Activated naive CD4-positive, alpha-beta T cell treated with Interleukin-2 at 50 U/mL for 16 hours (primary cell): ENCODE results near the gene MELTF.
"Not testable (repeated sequence)": the region's sequence is repeated elsewhere in the genome, so short reads cannot be mapped to it uniquely, and the experiment has no call there.

Experiments
- DNase-seq: peaks from one replicate; pipeline ENCODE4 v3.0.0-alpha.2; 2020

MELTF gene

DNA sequence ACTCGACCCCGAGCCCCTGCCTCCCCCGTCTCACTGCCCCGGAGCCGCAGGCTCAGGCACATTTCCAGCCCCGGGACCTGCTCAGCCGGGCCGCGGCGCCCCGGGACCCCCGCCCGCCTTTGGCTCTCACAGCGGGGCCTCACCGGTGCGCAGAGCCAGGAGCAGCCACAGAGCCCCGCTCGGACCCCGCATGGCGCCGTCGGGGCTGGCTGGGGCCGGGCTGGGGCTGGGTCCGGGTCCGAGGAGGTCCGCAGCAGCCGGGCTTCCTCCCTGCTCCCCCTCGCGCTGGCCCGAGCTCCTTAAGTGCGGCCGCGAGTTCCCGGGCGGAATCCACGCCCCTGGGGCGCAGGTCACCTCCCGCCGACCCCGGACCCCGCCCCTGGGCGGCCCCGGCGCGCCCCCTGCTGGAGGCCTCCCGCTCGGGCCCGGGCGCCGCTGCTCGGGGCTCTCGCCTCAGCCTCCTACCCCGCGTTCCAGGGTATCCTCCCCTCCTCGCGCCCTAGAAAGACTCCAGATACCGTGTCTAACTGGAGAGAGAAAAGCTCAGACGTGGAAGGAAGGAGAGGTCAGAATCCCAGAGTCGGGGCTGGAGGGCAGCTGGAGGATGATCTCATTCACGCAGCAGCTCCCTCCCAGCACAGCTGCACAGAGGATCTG lies at the start of gene MELTF:
TSS of gene MELTF (minus strand) at position 307 of the 657 bp plus-strand sequence. CDS start at position 192, 115 bp downstream.
- DNase-seq: peak; percentile 77

DNA sequence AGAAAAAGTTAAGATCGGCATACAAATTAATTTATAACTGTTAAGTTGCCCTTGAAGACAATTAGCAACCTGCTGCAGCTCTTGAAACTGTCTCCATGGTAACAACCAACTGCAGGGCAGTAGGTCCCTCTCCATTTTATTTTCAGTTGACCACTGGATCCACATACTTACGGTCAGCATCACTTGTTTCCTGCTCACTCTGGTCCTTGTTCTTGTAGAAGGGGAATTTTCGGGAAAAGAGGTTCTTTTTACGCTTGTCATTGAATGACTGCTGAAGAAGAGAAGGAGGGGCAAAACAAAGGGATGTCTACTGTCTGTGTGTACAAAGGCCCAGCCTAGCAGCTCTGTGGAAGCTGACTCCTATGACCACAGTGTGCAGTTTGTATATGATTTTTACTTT lies 46.8 kb upstream of the MELTF start:
- DNase-seq: no peak

DNA sequence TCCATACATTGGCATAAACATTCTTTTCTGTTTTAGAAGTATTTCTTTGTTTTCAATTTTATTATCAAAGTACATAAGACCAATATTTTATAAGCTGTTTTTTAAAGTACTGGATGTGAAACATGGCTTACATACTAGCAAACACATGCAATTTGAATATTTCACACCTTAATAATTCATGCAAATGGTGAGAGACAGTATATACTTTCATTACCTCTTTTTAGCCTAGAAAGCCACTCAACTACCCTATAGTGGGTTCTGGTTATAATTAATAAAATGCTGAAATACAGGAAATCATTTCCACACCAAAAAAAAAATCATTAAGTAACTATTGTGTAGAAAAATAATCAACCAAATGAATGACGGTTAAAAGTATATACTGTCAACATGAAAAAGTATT lies 38.5 kb upstream of the MELTF start:
- no peak for DNase-seq

DNA sequence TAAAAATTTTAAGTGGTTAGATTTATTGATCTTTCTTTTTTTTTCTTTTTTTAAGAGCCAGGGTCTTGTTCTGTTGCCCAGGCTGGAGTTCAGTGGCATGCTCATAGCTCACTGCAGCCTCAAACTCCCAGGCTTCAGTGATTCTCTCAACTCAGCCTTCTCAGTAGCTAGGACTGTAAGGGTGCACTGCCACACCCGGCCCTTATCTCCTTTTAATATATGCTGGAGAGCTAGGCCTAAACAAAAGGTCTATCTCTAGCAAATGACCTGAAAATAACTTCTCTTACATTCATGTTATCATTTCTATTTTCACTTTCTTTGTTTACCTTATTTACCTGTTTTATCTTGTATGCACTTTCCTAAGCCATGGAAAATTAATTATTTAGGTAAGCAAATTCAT lies 35.2 kb upstream of the MELTF start:
- no peak for DNase-seq

DNA sequence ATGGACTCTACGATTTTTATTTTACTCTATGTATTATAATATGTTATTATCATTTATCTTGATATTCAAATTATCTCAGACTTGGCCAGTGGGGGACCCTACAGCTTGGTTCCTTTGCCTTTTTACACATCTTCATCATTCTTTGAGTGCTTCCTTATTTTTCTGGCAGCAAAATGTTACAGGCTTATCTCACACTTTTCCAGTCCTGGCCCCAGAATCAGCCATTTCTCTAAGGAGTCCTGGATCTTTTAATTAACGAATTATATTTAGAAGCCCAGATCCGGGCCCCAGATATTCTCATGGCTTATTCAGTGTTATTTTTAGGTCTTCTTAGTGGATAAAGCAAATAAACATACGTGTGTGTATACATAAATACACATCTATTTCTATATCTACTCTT lies 32.8 kb upstream of the MELTF start:
- no peak for DNase-seq

DNA sequence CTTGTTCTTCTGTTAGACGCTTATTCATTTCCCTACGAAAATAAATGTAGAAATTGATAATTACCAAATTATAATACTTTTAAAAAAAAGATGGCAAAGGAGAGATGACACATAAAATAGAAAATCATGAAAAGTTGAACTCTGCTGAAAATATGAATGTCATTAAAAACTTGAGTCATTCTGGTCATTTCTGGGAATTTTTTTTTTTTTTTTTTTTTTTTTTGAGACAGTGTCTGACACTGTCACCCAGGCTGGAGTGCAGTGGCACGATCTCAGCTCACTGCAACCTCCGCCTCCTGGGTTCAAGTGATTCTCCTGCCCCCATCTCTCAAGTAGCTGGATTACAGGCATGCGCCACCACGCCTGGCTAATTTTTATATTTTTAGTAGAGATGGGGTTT lies 22.0 kb upstream of the MELTF start:
- DNase-seq: not testable (repeated sequence)

DNA sequence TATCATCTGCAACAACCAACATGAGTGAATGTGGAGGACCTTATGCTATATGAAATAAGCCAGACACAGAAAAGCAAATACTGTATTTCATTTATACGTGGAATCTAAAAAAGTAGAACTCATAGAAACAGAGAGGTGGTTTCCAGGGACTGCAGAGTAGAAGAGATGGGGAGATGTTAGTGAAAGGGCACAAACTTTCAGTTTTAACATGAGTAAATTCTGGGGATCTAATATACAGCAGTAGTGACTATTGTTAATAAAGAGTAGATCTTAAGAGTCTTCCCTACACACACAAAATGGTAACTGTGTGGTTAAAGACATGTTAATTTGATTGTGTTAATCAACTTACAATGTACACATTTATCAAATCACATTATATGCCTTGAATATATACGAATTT lies 20.9 kb upstream of the MELTF start:
- DNase-seq: no peak

DNA sequence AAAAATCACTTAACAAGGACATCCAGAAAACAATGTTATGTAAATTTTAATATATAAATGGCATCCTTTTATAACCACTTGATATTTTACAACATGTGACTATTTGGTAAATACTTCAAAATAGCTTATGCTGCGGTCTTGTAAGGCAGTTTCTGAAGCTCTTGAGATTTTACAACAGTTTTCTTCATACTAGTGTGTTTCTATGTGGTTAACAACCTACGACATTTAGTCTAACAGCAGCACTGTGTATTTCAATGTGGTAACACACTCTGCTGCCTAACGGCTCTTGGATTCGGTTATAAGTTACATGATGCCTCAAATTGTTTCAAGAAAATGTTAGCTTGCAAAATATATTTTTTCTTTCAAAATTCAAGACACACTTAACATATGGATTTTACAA lies 12.9 kb upstream of the MELTF start:
- no peak for DNase-seq

DNA sequence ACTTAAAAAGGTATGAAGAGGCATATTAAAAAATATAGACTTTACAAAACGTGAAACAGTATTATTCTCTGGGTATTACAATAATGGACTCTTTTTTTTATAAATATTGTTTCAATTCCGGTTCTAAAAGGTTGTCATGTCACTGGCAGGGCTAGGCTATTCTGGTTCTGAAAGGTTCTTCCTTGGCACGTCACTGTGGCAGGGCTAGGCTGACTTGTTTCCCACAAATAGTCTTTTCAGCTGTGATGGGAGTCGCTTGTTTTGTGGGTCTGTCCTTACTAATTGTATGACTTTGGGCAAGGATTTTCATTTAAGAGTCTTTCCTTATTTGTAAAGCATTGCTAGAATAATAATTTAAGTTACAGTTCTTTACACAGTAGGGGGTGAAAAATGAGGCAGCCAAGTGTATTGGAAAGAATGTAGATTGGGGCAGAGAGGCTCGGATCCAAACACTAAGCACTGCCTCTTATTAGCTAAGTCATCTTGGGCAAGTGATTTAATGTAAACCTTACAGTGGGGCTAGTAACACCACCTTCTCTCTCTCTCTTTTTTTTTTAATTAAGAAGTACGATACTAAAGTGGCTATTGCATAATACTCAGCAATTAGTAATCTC lies 12.4 kb upstream of the MELTF start:
- no peak for DNase-seq

DNA sequence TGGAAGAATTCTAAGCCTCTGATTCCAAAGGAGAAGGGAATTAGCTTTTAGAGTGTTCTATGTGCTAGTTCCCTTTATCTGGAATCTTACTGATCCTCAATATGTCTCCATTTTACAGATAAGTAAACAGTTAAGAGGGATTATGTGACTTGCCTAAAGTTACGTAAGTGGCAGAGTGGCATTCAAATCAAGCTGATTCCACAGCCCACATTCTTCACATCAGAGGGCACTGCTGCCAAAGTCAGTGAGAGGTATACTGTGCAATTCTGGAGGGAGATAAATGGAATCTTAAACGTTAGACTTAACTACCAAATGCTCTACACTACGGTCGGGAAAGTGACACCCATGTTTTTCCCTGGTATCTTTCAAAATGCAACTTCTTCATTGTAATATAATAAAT lies 11.0 kb upstream of the MELTF start:
- no peak for DNase-seq

DNA sequence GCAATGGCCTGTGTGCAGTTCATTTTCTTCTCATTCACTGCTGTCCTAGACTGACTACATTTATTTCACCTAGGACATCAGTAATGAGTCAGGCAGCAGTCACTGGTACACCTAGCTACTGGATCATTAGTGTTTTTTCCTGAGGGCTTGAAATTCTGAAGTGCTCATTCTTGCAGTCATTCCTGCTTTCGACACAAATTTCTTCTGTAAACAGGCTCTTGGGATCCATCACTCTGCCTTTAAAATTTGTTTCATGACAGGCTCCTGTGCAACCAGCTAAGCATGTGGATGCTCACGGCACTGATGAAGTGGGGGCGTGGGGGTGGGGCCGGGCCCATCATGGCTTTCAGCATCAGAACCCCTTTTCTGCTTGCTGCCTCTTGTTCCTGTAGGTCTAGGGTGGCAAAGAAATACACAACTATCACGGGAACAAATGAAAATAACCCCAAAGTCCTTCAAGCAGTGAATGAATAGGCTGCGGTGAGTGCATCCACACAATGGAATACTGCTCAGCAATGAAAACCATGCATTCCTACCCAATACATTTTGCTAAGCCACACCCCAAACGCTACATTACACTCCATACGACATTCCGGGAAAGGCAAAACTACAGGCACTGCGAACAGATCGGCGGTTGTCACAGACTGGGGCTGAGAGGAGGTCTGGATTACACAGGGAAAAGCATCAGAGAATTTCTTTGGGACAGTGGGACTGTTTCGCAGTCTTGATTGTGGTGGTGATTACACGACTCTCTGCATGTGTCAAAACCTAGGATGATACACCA lies 9.3 kb upstream of the MELTF start:
- no peak for DNase-seq

DNA sequence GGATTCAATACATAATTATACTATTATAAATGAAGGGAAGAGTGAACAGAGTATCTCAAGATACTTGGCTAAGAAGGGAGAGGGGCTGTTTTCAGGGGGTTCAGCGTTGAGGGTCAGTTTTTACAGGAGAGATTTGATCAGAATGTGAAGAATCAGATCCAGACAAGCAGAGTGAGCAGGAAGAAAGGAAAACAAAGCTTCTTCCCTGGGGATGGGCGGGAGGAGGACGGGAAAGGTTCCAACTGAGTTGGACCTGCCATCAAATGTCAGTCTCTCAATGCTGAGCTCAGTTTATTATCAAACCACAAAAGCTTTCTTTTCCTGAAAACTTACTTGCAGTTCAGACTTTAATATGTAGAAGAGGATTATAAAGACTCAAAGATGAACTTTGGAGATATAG lies 6.0 kb upstream of the MELTF start:
- DNase-seq: no peak

DNA sequence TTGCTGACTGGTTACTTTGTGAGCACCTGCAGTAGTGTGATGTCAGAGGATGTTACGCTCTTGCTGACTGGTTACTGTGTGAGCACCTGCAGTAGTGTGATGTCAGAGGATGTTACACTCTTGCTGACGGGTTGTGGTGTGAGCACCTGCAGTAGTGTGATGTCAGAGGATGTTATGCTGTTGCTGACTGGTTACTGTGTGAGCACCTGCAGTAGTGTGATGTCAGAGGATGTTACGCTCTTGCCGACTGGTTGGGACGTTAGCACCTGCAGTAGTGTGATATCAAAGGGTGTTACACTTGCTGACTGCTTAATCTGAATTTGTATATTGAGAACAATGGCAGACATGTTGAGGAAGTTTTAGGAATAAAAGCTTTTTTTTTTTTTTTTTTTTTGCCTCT lies 5.2 kb upstream of the MELTF start:
- DNase-seq: not testable (repeated sequence)

DNA sequence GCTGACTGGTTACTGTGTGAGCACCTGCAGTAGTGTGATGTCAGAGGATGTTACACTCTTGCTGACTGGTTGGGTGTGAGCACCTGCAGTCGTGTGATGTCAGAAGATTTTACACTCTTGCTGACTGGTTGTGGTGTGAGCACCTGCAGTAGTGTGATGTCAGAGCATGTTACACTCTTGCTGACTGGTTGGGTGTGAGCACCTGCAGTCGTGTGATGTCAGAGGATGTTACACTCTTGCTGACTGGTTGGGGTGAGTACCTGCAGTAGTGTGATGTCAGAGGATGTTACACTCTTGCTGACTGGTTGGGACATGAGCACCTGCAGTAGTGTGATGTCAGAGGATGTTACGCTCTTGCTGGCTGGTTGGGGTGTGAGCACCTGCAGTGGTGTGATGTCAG lies 4.1 kb upstream of the MELTF start:
- not testable (repeated sequence) for DNase-seq

DNA sequence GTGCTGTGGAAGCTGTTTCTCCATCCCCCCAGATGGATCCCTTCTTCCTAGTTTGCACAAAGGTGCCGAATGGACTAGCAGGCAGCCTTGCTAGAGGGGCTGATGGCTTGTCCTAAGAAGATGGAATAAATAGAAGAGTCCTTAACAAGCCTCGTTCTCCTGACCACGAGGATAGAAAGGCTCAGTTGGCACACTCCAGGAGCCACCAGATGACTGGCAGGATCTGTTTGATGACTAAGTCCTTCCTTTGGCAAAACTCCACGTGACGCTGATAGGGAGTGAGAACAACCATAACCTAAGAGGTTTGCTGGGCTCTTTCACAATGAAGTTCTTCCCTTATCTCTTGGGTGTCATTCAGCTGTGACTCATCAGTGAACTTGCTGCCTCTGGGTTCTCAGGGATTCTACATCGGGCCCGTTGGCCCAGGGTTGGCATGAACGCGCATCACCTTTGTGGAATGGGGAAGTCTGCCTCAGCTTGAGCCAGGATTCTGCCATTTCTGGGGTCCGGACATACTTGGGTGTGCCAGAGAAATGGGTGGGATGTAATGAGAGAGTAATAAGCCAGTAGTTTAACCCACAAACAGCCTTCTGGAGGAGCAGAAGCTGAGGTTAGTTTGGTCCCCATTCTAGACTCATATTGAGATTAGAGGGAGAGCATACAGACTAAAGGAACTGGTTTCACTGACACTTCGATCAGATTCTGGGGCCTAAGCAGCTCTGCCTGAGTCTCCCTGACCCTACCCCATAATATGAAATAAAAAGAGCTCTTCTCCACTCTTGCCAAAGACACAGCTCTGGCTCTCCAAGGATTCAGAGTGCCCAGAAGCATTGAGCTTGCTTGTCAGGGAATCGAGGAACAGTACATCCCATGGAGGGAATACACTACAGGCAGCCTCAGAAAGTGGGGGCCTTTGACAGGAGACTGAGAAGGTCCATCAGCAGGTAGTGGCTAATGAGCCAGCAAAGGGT lies 2.0 kb upstream of the MELTF start:
- DNase-seq: no peak

DNA sequence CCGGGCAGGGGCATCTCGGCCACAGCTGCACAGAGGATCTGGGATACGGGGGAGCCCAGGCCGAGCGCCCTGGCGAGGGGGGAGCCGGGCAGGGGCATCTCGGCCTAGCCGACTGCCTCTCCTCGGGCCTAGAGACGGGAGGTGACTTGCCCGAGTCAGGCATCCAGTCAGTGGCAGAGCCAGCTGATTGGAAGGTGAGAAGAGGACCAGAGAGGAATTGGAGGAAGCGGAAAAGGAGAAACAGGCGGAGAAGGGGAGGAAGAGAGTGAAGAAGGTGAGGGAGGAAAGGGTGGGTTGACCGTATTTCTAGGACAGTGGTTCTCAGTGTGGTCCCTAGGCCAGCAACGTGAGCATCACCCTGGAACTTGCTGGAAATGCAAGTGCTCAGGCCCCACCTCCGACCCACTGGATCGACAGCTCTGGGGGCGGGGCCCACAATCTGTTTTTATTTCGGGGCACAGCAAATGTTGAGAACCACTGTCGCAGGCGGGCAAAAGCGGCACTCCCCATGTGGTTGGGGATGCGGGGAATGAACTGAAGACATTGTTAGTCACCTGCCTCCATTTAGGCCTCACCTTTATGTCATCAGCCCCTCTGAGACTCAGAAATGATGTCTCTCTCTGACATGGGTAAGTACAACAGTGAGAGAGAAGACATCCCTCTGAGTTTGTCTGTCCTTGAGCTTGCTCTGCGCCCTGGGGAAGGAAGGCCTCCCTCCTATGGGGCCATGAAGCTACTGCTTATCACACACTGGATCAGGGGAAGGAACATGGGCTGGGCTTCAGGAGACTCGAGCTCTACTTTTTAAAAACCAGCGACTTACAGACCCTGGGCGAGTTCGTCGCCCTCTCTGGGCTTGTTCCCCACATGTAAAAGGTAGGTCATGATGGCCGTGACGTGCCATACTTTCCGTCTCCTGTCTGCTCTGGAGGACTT lies 1.0 kb upstream of the MELTF start:
- DNase-seq: no peak

DNA sequence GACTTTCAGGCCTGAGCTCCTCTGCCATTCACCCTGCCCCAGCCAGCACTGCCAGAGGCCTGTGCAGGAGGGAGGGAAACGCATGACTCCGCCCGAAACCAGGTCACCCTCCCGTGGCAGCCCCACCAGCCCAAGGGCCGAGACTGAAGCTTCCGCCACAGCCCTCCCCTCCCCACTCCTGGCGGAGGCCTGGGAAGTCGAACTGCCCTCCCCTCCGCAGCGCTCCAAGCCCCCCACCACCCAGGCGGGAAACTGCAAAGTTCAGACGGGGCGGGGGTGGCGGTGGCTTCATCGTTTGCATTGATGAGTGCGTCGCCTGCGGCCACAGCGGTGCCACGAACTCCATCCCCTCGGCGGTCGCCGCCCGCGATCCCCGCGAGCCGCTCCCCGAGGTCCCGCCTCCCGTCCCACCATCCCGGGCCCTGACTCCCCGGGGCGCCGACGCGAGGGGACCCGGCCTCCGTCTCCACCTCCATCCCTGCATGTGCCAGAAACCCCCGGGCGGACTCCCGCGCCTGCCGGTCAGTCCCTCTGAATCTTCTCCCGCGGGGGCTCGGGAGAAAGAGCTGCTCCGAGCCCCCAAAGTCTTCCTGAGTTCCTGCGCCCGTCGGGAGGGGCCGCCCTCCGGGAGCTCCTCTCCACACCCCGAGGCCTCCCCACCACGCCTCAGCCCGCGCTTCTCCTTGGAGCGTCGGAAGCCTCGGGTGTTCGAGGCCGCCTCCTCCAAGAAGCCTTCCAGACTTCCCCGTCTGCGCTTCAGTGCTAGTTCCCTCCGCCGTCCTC lies 698 bp downstream of the MELTF start:
- peak; percentile 32 for DNase-seq

DNA sequence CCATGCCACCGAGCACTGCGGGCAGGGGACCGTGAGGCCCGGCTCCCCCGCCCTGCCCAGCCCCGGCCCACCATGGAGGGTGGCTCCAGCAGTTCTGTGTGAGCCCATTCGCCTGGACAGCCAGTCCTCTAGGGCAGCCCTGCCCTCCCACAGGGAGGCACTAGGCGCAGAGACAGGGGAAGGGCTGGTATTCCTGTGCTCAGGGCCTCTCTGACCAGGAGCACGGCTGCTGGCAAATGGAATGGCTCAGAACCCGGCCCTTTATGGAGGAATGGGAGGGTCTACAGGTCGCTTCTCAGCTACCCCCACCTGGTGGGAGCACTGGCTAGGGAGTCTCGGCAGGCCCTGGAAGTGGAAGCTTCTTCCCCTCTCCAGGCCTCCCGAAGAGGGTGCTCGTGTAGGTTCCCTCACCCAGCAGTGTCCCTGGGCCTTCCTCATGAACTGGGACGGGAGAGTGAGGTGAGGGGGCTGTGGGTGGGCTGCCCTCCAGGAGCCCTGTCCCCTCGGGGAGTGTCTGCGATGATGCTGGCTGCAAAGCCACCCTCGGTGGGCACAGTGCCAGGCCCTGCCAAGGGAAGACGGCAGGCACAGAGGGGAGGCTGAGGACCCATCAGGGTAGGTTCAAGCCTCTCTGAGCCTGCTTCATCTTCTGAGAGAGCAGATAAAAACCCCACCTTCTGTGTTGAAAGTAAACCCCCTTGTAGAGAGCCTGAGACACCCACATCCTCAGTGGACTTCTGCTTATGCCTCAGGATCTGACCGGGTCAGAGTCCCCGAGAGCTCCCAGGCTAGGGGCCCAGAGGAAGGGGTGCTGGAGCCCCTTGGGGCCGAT lies 1.5 kb downstream of the MELTF start:
- DNase-seq: no peak

DNA sequence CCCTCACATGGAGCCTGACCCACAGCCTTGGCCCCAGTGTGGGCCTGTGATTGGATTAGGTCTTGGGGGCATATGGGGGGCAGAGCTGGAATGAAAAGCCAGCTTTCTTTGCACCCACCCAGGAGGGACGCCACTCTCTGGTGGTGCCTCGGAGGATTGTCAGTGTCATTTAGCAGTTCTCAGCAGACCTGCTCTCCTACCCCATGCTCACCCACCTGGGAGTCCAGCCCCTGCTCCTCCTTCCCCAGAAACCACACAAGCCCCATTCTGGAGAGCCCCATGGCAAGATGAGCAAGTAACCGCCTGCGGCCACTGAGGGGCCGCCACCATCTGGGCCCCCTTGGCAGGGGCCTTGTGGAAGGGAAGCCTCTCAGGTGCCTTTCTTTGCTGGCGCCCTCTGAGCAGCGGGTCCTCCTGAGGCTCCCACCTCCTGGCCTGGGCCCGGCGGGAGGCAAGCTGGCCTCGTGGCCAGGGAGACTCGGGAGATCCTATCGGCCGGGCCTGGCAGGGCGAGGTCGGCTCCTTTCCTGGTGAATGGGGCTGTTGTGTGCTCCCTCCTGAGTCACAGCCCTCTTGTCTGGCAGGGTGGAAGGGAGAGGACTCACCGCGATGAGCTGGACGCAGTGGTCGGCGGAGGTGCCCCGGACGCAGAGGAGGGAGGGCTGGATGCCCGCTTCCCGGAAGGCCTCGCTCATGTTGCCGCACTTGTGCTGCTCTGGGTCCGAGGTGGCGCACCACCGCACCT lies 2.3 kb downstream of the MELTF start:
- DNase-seq: no peak
